NOMO-1 treated with DMSO at 0.1 percent for 48 hours (cell line): Measurements from ENCODE around the gene CALY.

Experiments used
- DNase-seq: peaks from one replicate; lab custom pipeline; 2025; ENCODE audit not compliant: unreplicated experiment; lab: John Stamatoyannopoulos, UW

CALY gene

DNA sequence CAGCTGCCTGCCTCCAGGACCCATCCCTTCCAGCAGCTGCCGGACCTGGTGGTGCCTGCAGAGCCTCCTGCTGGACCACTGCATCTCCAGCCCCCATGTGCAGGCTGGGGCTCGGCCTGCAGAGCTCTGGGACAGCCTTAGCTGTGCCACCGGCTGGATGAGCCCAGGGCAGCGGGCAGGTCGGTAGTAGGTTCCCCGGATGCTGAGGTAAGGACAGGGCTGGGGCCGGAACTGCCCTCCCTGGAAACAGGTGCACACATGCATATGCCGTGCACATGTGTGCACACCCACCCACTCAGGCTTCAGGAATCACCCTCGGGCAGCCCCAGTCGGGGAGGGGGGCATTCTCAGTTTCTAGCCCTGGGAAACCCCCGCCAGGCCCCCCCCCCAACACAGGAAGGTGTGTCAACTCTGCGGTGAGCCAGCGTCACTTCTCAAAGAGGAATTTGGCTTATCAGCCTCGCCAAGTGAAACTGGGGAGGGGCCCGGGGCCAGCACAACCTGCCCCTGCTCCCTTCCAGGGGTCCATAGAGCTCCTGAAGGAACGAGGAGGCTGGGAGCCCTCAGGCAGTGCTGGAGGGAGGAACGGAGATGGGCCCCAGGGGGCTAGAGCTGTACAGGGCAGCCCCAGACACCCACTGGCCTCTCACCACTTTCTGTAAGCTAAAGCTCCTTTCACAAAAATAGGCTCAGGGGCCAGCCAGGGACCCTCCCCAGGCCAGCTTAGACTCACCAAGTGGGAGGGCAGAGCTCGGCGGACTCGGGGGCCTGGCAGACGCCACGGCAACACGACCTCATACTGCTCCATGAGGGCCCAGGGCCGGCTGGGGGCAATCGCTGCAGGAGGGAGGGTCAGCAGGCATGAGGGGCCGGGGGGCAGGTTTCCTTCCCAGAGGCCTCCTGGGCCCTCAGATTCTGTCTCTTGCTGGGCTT lies 61.7 kb downstream of the CALY start:
- peak; percentile 70 for DNase-seq
